ENCODE results near the gene SNTB2.

Gene SNTB2

GRCh38 chr16:69345923-69346322, 159.0 kb downstream of the SNTB2 start:
- no peak for DNase-seq (ENCODE audit: extremely low read depth, low read depth)
- no peak overlapping the region for H3K4me3 ChIP-seq (replicated peaks; ENCODE audit: low read depth, low read length)
- TF ChIP-seq CTCF (IDR thresholded peaks at IDR 0.05; ENCODE audit: low read depth, low read length, missing control alignments) = no peak

- no peak for DNase-seq (ENCODE audit: extremely low read depth, low read depth)
- no peak overlapping the region for H3K4me3 ChIP-seq (replicated peaks; ENCODE audit: low read depth, low read length)
- TF ChIP-seq CTCF (IDR thresholded peaks at IDR 0.05; ENCODE audit: low read depth, low read length, missing control alignments) = no peak
Measured at GRCh38 chr16:69346683-69347082, 159.7 kb downstream of the SNTB2 start.

GRCh38 chr16:69348222-69348621, 161.3 kb downstream of the SNTB2 start:
- no peak for DNase-seq (ENCODE audit: extremely low read depth, low read depth)
- no peak for TF ChIP-seq CTCF (IDR thresholded peaks at IDR 0.05; ENCODE audit: low read depth, low read length, missing control alignments)

GRCh38 chr16:69349536-69349935, 162.6 kb downstream of the SNTB2 start:
- H3K4me3 ChIP-seq (replicated peaks; ENCODE audit: low read depth, low read length) = no peak overlapping the region
- no peak for DNase-seq (ENCODE audit: extremely low read depth, low read depth)
- no peak for TF ChIP-seq CTCF (IDR thresholded peaks at IDR 0.05; ENCODE audit: low read depth, low read length, missing control alignments)

More at GRCh38 chr16:69348222-69348621, 161.3 kb downstream of the SNTB2 start:
- no peak overlapping the region for H3K4me3 ChIP-seq (replicated peaks; ENCODE audit: low read depth, low read length)

GRCh38 chr16:69350536-69351133, 163.7 kb downstream of the SNTB2 start:
- TF ChIP-seq CTCF (IDR thresholded peaks at IDR 0.05; ENCODE audit: low read depth, low read length, missing control alignments) = no peak
- H3K4me3 ChIP-seq (replicated peaks; ENCODE audit: low read depth, low read length) = no peak overlapping the region
- DNase-seq (ENCODE audit: extremely low read depth, low read depth) = no peak

- H3K4me3 ChIP-seq (replicated peaks; ENCODE audit: low read depth, low read length) = no peak within 1 kb of the TSS
- no peak for DNase-seq (ENCODE audit: extremely low read depth, low read depth)
- no peak for TF ChIP-seq CTCF (IDR thresholded peaks at IDR 0.05; ENCODE audit: low read depth, low read length, missing control alignments)
Measured at GRCh38 chr16:69351309-69352027, 164.5 kb downstream of the SNTB2 start, which contains the start of gene TMED6. Gene TMED6, minus strand, starts transcription at chr16:69351786. Its CDS starts 33 bp downstream, at chr16:69351753.

Data from HFF-Myc (cell line).